Non-pigmented ciliary epithelial cell (primary cell): ENCODE data around the gene TMEM178A.
"Not testable (repeated sequence)": the region's sequence is repeated elsewhere in the genome, so short reads cannot be mapped to it uniquely, and the experiment has no call there.

Source experiments
- DNase-seq: peaks from one replicate; pipeline ENCODE4 v3.0.0-alpha.2; 2010; ENCODE audit warnings: low read depth

The TMEM178A gene

DNA sequence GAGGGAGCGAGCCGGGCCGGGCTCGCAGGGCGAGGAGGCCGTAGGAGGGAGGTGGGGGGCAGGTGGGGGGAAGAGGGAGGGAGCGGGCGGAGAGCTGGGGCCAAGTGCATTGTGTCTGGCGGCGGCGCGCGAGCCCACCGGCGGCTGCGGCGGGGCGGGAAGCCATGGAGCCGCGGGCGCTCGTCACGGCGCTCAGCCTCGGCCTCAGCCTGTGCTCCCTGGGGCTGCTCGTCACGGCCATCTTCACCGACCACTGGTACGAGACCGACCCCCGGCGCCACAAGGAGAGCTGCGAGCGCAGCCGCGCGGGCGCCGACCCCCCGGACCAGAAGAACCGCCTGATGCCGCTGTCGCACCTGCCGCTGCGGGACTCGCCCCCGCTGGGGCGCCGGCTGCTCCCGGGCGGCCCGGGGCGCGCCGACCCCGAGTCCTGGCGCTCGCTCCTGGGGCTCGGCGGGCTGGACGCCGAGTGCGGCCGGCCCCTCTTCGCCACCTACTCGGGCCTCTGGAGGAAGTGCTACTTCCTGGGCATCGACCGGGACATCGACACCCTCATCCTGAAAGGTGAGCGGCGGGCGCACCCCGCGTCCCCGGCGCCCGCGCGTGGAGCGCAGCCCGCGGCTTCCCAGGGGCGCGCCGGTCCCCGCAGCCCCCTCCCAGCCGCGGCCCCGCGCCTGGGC is at the start of gene TMEM178A:
TSS of gene TMEM178A (plus strand) at position 107 of the 680 bp plus-strand sequence. CDS start at position 165, 58 bp downstream.
- DNase-seq: no peak

GRCh38 chr2:39618236-39618635 is 47.5 kb upstream of the TMEM178A start:
- DNase-seq: no peak

- no peak for DNase-seq
Measured at GRCh38 chr2:39618736-39619135, 47.0 kb upstream of the TMEM178A start.

GRCh38 chr2:39620067-39620466 is 45.6 kb upstream of the TMEM178A start:
- DNase-seq: peak; percentile 85

DNA sequence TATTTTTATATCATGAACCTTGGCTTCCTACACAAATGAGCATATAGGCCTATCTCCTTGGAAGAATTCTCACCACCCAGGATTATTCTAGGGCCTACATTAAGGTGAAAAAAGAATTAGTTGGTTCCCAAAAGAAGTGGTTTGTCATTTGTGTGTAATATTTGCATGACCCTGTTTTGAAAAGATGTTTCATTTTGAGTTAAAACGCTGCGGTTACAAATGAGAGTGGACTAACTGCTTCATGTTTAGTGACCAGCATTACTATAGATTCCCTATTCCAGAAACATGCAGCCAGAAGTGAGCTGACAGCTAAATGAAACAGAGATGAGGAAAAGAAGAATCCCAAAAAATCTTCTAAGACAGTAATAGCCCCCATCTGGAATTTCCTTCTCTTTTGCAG is 44.1 kb upstream of the TMEM178A start:
- DNase-seq: no peak

- no peak for DNase-seq
Measured at GRCh38 chr2:39622860-39623259, 42.9 kb upstream of the TMEM178A start.

DNA sequence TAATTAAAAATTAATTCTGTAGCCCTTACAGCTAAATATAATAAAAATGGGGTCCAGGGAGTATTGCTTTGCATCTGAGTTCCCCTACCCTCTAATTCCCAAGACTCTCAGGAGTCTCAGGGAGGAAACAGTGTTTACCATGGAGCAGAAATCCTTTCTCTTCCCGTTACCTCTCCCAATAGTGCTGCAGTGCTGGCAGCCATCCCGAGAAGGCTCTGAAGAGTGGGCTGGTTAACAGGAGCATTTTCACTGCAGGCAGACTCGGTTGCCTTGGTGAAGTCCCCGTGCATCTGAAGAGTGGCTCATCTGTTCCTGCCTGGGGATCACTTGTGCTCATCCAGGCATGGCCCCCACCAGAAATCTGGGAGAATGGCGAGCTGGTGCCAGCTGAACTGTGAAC is 41.8 kb upstream of the TMEM178A start:
- no peak for DNase-seq

DNA sequence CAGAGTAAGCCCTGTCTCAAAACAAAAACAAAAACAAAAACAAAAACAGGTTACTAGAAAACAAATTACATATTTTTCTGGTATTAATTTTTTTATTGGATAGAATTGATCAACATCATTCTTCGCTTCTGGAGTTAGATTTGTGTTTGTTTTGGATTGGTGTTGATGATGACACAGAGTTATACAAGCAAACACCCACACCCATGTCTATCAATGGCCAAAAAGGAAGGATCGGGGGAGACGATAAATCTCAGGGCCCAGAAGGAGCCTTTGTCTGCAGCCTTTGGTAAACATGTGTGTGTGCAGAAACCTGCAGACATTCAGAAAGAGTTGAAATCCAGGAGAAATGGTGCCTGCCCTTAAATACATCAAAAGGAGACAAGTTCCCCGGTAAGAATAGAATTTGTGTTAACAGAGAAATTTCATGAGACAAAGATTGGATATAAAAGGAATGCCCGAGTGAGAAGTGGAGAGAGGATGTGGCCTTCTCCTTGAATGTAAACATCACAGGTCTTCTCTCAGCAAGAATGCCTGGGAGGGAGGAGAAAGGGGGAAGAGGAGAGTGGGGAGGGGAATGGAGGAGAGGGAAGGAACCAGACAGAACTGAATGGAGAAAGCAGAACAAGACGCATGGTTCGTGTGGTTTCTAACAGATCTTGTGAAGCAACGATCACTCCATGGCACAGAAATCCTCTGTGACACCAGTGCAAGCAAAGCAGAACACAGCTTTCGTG is 40.4 kb upstream of the TMEM178A start:
- no peak for DNase-seq

DNA sequence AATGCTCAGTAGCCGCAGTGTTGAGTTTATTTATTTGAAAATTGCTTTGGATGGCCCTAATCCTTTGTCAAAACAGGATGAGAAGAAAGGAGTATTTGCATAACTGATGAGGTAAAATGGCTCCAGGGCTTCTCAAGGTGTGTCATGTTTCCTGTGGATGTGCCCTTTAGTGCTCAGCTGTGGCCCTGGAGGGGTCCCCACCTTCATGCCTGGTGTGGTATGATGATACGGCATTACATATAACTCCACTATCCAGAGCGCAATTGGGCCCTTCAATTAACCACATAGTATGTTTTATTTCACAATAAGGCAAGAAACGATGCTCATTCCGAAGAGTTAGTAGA is 39.8 kb upstream of the TMEM178A start:
- DNase-seq: no peak

DNA sequence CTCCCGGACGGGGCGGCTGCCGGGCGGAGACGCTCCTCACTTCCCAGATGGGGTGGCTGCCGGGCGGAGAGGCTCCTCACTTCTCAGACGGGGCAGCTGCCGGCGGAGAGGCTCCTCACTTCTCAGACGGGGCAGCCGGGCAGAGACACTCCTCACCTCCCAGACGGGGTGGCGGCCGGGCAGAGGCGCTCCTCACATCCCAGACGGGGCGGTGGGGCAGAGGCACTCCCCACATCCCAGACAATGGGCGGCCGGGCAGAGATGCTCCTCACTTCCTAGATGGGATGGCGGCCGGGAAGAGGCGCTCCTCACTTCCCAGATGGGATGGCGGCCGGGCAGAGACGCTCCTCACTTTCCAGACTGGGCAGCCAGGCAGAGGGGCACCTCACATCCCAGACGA is 37.4 kb upstream of the TMEM178A start:
- not testable (repeated sequence) for DNase-seq

DNA sequence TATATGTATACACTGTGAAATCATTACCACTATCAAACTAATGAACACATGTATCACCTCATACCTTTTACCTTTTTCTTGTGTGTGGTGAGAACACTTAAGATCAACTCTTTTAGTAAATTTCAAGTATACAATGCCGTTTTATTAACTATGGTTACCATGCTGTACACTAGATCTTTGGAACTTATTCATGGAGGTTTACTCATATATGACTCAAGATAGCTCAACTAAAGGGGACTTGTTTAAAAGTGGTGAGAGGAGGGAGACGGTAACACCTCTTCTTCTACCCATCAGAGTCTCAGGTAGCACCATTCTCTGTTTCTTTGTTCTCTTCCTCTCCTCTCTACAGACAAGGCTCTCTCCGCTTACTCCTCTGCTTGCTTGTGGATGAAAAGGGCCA is 36.1 kb upstream of the TMEM178A start:
- no peak for DNase-seq

GRCh38 chr2:39631256-39631655 is 34.5 kb upstream of the TMEM178A start:
- no peak for DNase-seq

DNA sequence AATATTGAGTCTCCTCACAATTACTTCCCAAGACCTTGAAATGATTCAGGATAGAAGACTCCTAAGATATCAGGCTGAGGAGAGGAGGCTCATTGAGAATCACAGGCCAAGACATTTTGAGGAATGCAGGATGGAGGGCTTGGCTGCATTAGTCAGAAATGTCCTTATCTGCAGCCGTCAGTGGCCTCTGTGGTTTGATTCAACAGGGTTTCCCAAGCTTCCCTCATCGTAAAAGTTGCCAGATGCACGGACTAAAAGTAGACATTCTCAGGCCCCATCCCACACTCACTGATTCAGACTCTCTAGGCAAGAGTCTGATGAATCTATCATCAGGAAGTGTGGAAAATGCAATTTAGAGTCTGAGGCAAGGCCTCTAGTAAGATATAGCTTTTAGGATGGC is 34.0 kb upstream of the TMEM178A start:
- peak; percentile 98 for DNase-seq

DNA sequence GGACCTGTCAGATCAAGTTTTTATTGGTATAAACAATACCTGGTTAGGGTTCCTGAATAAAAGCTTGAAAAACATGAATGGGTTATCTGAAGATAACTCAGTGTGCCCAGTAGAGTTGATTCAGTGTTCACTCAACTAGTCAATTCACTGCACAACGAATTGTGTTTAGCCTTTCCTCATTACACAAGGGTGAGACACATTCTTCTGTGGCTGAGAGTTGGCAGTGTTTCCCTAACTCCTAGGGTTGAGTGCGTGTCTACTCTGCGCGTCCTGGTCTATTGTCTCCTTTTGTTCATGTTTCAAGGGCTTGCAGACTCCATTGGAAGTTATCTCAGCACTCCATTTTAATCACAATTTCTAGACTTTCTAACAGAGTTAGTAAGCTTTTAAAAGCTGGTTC is 32.8 kb upstream of the TMEM178A start:
- DNase-seq: peak; percentile 78

DNA sequence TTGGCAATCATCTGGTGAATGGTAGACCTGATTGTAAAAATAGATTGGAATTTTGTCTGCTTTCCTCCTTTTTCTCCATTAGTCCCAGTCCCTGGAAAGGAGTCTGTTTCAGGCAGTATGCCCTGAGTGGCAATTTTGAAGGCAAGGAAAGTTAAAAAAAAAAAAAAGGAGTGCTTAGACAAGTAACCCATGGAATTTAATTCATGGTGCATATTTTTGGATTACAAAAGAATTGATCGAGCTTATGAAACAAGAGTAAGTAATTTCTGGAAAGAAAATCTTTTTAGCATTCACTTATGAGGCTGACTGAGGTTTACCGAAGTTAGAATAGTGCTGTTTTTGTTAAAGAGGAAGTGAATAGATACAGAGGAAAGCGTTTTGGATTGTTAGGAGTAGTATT is 29.4 kb upstream of the TMEM178A start:
- no peak for DNase-seq

DNA sequence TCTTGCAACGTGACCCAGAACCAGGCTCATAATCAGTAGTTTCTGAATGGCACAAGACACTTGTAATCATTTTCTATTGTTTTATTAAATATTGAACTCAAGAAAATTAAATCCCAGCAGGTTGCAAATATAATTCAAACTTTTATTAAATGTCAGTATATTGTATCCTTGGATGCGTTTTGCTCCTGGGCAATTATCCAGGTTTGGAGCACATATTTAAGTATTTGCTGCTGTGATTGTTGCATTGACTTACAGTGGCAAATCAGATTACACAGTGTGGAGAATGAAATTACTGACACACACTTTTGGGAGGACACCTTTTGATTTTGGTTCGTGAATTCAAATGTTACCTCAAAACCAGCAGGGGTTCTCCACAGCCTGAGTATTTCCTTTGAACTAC is 27.1 kb upstream of the TMEM178A start:
- DNase-seq: no peak

DNA sequence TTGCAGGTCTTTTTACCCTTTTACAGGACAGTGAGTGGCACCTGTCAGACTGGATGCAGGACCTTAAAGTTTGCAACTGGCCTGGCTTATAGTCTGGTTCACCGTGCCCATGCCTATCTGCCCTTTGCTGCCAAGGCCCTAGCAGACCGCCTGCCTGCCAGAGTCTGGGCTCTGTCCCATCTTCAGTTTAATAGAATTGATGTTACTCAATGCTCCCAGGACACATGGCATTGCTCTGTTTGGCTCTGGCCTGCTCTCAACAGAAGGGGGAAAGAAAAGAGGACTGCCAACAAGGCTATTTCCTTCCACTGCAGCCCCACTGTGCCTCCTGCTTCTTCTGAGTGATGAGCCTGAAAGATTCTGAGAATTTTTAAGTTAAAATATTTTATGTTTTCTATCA is 25.6 kb upstream of the TMEM178A start:
- DNase-seq: no peak

- DNase-seq: no peak
Measured at GRCh38 chr2:39640681-39641080, 25.0 kb upstream of the TMEM178A start.

DNA sequence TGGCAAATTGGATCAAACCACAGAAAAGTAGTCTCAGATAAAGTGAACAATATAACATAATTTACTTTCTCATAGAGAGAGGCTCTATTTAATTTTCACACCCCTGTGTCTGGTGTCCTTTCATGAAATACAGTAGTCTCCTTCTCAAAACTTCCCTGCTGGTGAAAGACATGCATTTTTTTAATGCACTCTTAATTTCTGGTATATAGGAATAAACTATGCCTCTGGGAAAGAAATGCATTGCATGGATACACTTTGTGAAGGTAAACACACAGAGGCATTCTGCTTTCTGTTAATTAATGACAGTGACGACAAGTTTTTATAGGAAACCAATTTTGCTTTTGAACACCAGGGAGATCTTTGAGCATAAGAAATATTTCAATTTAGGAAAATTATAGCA is 24.1 kb upstream of the TMEM178A start:
- DNase-seq: no peak

- DNase-seq: peak; percentile 54
Measured at GRCh38 chr2:39642051-39642718, 23.5 kb upstream of the TMEM178A start.

DNA sequence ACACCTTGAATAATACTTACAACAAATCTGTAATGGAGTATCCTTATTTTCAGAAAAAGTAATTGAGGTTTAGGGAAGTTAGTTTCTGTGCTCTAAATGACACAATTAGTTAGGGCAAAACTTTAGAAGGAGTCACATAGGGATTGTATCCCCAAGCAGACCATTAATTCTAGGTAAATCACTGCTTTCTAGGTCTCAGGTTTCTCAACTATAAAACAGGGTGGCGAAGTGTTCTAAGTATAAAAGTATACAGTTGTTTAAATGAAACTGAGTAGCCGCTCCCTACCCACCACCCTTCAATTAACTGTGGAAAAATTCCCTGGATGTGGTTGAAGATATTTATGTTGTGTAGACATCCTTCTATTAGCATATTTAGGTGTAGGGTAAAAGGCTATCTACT is 19.9 kb upstream of the TMEM178A start:
- no peak for DNase-seq

DNA sequence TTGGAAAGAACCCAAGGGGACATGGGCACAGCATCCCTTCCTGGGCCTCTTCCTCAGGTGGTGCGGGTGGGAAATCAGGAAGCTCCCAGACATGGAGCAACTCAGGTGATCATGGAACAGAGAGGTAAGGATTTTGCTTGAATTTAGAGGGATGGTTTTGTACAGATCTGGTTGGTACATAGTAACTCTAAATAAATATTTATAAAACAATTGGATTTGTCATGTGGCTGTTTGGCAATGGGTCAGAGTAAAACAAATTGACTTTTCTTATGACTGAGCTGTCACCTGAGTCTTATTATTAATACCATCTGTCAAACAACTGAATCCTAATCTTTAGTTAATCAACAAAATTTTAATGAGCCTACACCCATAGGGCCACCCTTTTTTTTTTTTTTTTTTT is 19.4 kb upstream of the TMEM178A start:
- DNase-seq: no peak

DNA sequence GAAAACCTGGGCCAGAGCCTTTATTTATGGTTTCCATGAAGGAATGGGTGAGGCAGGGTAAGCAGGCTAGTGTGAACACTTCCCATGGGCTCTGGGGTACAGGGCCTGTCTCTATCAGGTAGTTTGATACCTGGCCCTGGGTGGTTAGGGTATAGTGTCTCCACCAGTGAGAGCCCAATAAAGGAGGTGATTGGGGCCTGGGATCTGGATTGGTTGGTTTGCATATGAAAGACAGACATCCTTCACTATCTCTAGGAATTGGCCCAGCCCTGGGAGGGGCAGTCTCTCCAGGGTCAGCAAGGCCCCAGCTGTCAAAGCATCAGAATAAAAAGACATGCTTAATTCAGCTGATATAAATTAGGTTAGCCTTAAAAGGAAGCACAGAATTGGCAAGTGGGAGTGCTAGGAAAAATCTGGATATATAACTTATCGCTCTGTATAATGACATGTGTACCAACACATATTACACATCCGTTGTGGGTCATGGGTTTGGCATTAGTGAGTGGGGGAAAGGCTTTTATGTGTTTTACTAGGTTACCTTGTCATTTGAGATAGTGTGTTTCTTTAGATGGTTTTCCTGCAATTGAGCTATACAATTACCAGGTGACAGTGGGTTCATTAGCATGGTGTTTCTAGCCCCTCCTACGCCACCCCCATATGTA is 18.5 kb upstream of the TMEM178A start:
- DNase-seq: no peak
